ENCODE data around the gene GBA2. TPM values are rescaled to one million over a fixed set of nuclear protein-coding genes. Genes with fewer than 3 reads are reported as not detected.

The GBA2 gene
- total and polyA plus RNA-seq, 4 donors, result 42.4 to 78.7 (median 46.2) TPM

DNA sequence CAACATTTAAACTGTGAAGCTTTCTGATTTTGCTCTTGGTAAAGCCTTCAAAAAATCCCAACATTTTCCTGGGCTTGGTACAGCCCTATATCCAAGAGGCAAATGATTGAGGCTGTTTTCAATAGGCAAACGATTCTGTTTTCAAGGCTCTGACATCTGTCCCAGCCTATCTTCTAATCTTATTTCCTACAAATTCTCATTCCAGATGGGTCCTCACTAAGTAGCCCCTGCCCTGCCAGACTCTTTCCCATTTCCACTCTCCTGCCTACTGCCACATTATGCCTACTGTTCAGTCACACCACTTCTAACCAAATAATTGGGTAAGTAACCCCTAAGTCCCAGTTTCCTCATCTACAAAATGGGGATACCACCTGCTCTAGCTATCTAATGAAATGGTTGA, 3.5 kb downstream of the GBA2 start:
- TF ChIP-seq, protein P1, sequence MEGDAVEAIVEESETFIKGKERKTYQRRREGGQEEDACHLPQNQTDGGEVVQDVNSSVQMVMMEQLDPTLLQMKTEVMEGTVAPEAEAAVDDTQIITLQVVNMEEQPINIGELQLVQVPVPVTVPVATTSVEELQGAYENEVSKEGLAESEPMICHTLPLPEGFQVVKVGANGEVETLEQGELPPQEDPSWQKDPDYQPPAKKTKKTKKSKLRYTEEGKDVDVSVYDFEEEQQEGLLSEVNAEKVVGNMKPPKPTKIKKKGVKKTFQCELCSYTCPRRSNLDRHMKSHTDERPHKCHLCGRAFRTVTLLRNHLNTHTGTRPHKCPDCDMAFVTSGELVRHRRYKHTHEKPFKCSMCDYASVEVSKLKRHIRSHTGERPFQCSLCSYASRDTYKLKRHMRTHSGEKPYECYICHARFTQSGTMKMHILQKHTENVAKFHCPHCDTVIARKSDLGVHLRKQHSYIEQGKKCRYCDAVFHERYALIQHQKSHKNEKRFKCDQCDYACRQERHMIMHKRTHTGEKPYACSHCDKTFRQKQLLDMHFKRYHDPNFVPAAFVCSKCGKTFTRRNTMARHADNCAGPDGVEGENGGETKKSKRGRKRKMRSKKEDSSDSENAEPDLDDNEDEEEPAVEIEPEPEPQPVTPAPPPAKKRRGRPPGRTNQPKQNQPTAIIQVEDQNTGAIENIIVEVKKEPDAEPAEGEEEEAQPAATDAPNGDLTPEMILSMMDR (IDR thresholded peaks at IDR 0.05; ENCODE audit: control extremely low read depth, extremely low read depth), result no peak
- Histone ChIP-seq H3K9me3 (ENCODE audit: control insufficient read depth in 4 of 4, insufficient read depth in 3 of 4, low read length in 3 of 4) (no peaks in the 10 kb centered on the region), H3K4me3 (no peak overlapping the region), H3K27me3 (ENCODE audit: control insufficient read depth in 3 of 3, insufficient read depth in 3 of 3, low read length in 2 of 3) (no peaks in the 10 kb centered on the region), H3K4me1 (ENCODE audit: control insufficient read depth in 5 of 5, insufficient read depth in 5 of 5, low read length in 5 of 5) (peaks cover 2 to 34% (median 26%) of the 10 kb centered on the region in 5 donors), H3K27ac (ENCODE audit: low read depth in 1 of 2, low read length in 1 of 2) (no peak overlapping the region), H3K9ac (ENCODE audit: insufficient read depth in 1 of 2, low read length in 2 of 2) (no peak overlapping the region), H3K36me3 (ENCODE audit: control insufficient read depth in 4 of 4, insufficient read depth in 4 of 4, low read length in 4 of 4) (peaks cover 17 to 37% (median 23%) of the 10 kb centered on the region in 4 donors)
- WGBS, 2 donors, result 54 to 83% methylated on average over 1 of the region's 1 CpG
- DNase-seq (no peak), ATAC-seq (ENCODE audit: insufficient read depth, low FRiP score) (no peak)

GRCh38 chr9:35743880-35744518, 5.0 kb downstream of the GBA2 start:
- H3K9ac ChIP-seq (ENCODE audit: insufficient read depth in 1 of 2, low read length in 2 of 2), result no peak overlapping the region
- no peak for DNase-seq
- H3K27ac ChIP-seq (ENCODE audit: low read depth in 1 of 2, low read length in 1 of 2), result no peak overlapping the region
- H3K27me3 ChIP-seq (ENCODE audit: control insufficient read depth in 3 of 3, insufficient read depth in 3 of 3, low read length in 2 of 3), result no peaks in the 10 kb centered on the region
- H3K36me3 ChIP-seq (ENCODE audit: control insufficient read depth in 4 of 4, insufficient read depth in 4 of 4, low read length in 4 of 4), result peaks cover 29 to 48% (median 37%) of the 10 kb centered on the region in 4 donors
- H3K4me1 ChIP-seq (ENCODE audit: control insufficient read depth in 5 of 5, insufficient read depth in 5 of 5, low read length in 5 of 5), result peaks cover 0 to 26% (median 19%) of the 10 kb centered on the region in 5 donors
- ATAC-seq (ENCODE audit: insufficient read depth, low FRiP score), result no peak
- WGBS, 2 donors, result 84 to 87% methylated on average over 8 of the region's 8 CpGs
- no peaks in the 10 kb centered on the region for H3K9me3 ChIP-seq (ENCODE audit: control insufficient read depth in 4 of 4, insufficient read depth in 3 of 4, low read length in 3 of 4)
- TF ChIP-seq, protein P1 (IDR thresholded peaks at IDR 0.05; ENCODE audit: control extremely low read depth, extremely low read depth), result no peak
- no peak overlapping the region for H3K4me3 ChIP-seq

DNA sequence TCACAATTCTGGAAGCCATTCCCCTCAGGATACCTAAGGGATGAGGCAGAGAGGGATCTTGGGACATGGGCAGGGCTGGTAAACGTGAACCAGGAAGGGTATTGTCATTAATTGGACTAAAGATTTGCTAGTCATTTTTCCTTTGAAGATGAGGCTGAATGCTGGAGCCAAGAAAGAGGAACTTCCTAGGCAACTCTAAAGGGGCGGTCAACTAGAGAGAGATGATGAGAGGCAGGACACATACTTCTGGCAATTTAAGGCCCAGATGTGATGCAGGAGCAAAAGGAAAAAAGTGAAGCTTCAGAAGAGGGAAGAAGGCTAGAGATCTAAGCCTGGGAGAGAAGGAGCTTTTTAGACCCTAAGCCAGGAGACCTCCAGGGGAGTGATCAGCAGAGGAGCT, 5.6 kb downstream of the GBA2 start:
- DNase-seq (no peak), ATAC-seq (ENCODE audit: insufficient read depth, low FRiP score) (no peak)
- TF ChIP-seq, protein P1 (IDR thresholded peaks at IDR 0.05; ENCODE audit: control extremely low read depth, extremely low read depth), result no peak
- H3K9ac ChIP-seq (ENCODE audit: insufficient read depth in 1 of 2, low read length in 2 of 2), result no peak overlapping the region
- H3K4me1 ChIP-seq (ENCODE audit: control insufficient read depth in 5 of 5, insufficient read depth in 5 of 5, low read length in 5 of 5), result peaks cover 0 to 26% (median 19%) of the 10 kb centered on the region in 5 donors
- no peak overlapping the region for H3K4me3 ChIP-seq
- peaks cover 31 to 54% (median 42%) of the 10 kb centered on the region in 4 donors for H3K36me3 ChIP-seq (ENCODE audit: control insufficient read depth in 4 of 4, insufficient read depth in 4 of 4, low read length in 4 of 4)
- no peak overlapping the region for H3K27ac ChIP-seq (ENCODE audit: low read depth in 1 of 2, low read length in 1 of 2)
- 43 to 57% methylated on average over 2 of the region's 2 CpGs for WGBS, 2 donors
- H3K9me3 ChIP-seq (ENCODE audit: control insufficient read depth in 4 of 4, insufficient read depth in 3 of 4, low read length in 3 of 4), result no peaks in the 10 kb centered on the region
- no peaks in the 10 kb centered on the region for H3K27me3 ChIP-seq (ENCODE audit: control insufficient read depth in 3 of 3, insufficient read depth in 3 of 3, low read length in 2 of 3)

Measured in lung (tissue), 12 donors.